Mucosa of descending colon (tissue), 3 donors: ENCODE results near the gene UNC50. TPM values are rescaled to one million over a fixed set of nuclear protein-coding genes. Genes with fewer than 3 reads are reported as not detected.

Experiments used
- ATAC-seq: fragments of 200-7000 bp; cut with Tn5 transposase; one replicate; pipeline ENCODE4 v1.9.1; 2020; ENCODE audit warnings: mild to moderate bottlenecking, moderate library complexity
- DNase-seq, 3 donors: peaks; one replicate each; pipeline ENCODE4 v3.0.0-alpha.2; 2020
- H3K36me3 ChIP-seq: fragments of 200-600 bp; one replicate; pipeline ENCODE4 v1.8.0; 2021; ENCODE audit warnings: low read depth, mild to moderate bottlenecking
- H3K4me1 ChIP-seq: fragments of 200-600 bp; one replicate; pipeline ENCODE4 v1.8.0; 2021; ENCODE audit warnings: low read depth, mild to moderate bottlenecking
- H3K4me3 ChIP-seq: fragments of 200-600 bp; one replicate; pipeline ENCODE4 v1.8.0; 2021; ENCODE audit warnings: mild to moderate bottlenecking
- H3K9me3 ChIP-seq: fragments of 200-600 bp; one replicate; pipeline ENCODE4 v1.8.0; 2021; ENCODE audit warnings: mild to moderate bottlenecking
- intact Hi-C, 2 donors: fragments of 100-400 bp; cut with DNase I in 1 of 2; cut with micrococcal nuclease in 1 of 2; formaldehyde crosslinking; loops; one replicate each; pipeline versions ENCODE4 v1.11.0 to v1.11.1; 2022; cut with DNase I, micrococcal nuclease
- total RNA-seq, 3 donors: library from RNA; stranded (reverse); fragmentation: NEBNext Ultra II Directional in 2 of 3; extraction: Animal tissue kit (Norgen Biotek cat#: 25700) in 2 of 3; gene quantifications; one replicate each; pipeline versions ENCODE4 v1.2.1 to v1.2.4, GENCODE V29; 2021 to 2023
- TF ChIP-seq, protein P1 (sequence below): fragments of 200-600 bp; IDR thresholded peaks from one replicate; pipeline ENCODE4 v1.8.0; 2022; ENCODE audit warnings: antibody characterized with exemption, mild to moderate bottlenecking
- donor health status: DM: no; HTN: no; CAD: no; lungs with moderate emphysema.
- donor health status: DM: no; HTN: no; CAD: no.
- donor health status: DM: no; HTN: yes; CAD: no.

Gene UNC50
- total RNA-seq, 3 donors from 2014 or later = 32.6 to 44.3 (median 35.4) TPM

DNA sequence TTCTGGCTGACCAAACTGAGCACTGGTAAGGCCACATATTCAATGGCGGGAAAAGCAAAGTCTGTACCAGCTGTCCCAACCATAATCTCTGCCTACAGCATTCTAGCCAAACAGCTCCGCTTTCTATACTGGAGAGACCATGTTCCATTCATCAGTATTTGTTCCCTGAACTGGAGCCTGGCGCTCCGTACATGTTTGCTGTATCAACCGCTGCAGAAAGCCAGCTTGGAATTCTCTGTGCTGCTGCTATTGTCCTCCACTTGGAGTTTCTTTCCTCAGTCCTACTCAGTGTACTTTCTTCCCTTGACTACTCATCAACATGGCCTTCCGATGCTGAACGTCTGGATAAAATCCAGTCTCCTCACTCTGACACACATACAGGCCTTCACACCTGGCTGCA lies 2.0 kb upstream of the UNC50 start:
- Histone ChIP-seq H3K9me3 (no peaks in the 10 kb centered on the region), H3K4me3 (no peak overlapping the region), H3K4me1 (peaks cover 25% of the 10 kb centered on the region), H3K36me3 (no peaks in the 10 kb centered on the region)
- ATAC-seq = no peak
- no peak for DNase-seq
- intact Hi-C loops = no loop called here
- TF ChIP-seq, protein P1, sequence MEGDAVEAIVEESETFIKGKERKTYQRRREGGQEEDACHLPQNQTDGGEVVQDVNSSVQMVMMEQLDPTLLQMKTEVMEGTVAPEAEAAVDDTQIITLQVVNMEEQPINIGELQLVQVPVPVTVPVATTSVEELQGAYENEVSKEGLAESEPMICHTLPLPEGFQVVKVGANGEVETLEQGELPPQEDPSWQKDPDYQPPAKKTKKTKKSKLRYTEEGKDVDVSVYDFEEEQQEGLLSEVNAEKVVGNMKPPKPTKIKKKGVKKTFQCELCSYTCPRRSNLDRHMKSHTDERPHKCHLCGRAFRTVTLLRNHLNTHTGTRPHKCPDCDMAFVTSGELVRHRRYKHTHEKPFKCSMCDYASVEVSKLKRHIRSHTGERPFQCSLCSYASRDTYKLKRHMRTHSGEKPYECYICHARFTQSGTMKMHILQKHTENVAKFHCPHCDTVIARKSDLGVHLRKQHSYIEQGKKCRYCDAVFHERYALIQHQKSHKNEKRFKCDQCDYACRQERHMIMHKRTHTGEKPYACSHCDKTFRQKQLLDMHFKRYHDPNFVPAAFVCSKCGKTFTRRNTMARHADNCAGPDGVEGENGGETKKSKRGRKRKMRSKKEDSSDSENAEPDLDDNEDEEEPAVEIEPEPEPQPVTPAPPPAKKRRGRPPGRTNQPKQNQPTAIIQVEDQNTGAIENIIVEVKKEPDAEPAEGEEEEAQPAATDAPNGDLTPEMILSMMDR = no peak

DNA sequence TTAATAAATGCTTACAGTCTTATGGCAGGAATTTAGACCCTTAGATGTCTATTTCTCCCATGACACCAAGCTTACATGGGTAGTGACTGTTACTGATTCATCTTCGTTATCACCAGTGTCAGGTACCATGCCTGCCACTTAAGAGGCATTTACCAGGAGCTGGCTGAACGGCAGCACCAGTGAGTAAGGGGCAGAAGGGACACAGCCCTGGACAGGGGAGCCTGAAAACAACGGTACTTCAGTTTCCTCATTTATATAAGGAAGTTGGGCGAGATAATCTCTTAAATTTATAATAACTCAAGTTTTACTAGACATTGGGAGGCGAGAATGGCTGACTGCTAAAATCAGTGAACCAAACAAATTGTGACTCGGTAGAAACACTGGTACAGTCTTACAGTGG lies 1.3 kb upstream of the UNC50 start:
- ATAC-seq (no peak), DNase-seq (no peak)
- no peaks in the 10 kb centered on the region for H3K9me3 ChIP-seq
- H3K36me3 ChIP-seq = no peaks in the 10 kb centered on the region
- TF ChIP-seq, protein P1 = no peak
- intact Hi-C loops = no loop called here
- peaks cover 25% of the 10 kb centered on the region for H3K4me1 ChIP-seq
- no peak overlapping the region for H3K4me3 ChIP-seq

DNA sequence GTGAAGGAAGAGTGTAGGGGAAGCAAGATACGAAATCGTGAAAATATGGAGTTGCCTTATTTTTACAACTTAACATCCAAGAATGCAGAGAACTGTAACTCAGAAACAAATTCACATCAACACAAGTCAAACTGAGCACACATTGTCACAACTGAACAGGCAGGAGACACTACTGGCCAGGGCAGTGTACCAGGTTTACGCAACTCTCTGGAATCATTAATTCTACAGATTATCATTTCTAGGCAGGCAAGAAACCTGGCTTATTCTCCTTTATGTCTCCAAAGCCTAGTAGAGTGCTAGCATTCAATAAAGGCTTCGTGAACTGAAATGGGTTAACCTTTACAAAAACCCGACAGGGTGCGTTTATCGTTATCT lies 661 bp upstream of the UNC50 start:
- Histone ChIP-seq H3K36me3 (no peaks in the 10 kb centered on the region), H3K4me1 (peaks cover 25% of the 10 kb centered on the region)

DNA sequence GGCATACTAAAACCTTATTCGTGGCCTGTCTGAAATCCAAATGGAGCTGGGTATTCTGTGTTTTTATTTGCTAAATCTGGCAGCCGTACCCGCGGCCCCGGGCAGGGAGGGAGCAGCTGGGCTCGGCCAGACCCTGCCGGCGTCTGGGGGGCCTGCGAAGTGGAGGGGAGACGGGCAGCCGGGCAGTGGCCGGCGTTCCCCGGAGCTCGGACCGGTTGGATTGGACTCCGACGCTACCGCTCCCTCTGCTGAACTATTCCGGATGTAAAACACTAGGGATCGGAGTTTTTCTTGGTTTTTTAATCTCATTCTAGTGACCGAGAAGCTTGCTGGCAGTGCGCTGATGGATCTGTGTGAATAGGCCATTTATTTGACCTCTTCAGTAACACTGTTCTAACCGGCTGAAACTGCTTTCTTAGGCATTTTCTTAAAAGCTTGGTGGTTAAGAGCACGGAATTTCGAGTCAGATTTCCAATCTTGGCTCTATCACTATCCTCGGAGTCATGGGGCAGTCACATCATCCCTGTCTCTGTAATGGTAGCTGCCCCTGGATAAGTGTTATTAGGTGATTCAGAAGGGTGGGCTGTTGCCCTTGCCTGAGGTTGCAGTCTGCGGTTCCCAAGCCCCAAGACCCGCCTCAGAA lies 694 bp downstream of the UNC50 start:
- TF ChIP-seq, protein P1 = no peak

More for the DNA sequence above, 661 bp upstream of the UNC50 start:
- DNase-seq = no peak
- Histone ChIP-seq H3K4me3 (peak overlapping the region; percentile 92), H3K9me3 (no peaks in the 10 kb centered on the region)
- intact Hi-C loops = no loop called here
- TF ChIP-seq, protein P1 = no peak
- peak; percentile 26 for ATAC-seq

DNA sequence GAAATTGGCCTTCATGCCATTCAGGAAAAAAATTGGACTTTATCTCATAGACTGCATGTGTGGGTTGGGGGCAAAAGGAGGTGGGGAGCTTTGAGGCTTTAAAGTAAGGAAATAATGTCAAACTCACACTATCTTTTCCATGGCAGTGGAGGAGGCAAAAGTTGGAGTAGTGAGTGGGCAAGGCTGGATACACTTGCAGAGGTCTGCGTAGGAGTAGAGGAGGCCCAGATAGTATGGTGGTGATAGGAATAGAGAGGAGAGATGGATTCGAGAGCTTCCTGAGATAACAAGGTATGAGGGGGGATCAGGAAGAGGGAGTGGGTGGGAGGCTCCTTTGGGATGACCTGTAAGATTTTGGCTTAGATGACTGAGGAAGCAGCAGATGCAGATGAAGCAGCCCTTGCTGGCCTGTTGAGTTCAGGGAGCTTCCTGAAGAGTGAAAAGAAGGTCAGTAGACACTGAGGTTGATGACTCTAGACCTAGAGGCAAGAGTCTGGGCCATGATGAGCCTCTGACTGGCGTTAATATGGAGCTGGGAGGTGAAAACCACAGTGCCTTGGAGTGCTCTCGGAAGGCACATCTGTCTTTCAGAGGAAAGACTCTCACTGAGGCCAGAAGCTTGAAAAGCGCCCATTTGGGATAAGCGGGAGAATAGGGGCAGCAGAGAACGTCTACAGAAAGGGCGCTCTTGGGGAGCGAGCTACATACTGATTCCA lies 5.8 kb downstream of the UNC50 start:
- ATAC-seq = no peak
- peaks cover 18% of the 10 kb centered on the region for H3K4me1 ChIP-seq
- DNase-seq = no peak
- TF ChIP-seq, protein P1 = no peak
- intact Hi-C loops = no loop called here
- H3K9me3 ChIP-seq = no peaks in the 10 kb centered on the region
- H3K4me3 ChIP-seq = no peak overlapping the region
- H3K36me3 ChIP-seq = no peaks in the 10 kb centered on the region

More for the DNA sequence above, 694 bp downstream of the UNC50 start:
- Histone ChIP-seq H3K4me1 (peaks cover 25% of the 10 kb centered on the region), H3K9me3 (no peaks in the 10 kb centered on the region), H3K36me3 (no peaks in the 10 kb centered on the region), H3K4me3 (peak overlapping the region; percentile 92)
- peak in 2 of 3 donors; percentile 56 to 59 for DNase-seq
- peak; percentile 56 for ATAC-seq
- intact Hi-C loops = no loop called here
